Measurements from ENCODE around the gene ACOT4. TPM values are rescaled to one million over a fixed set of nuclear protein-coding genes. Genes with fewer than 3 reads are reported as not detected.
A peak's percentile ranks its signal among the peaks of the same experiment; 100 is the strongest.
"Not testable (repeated sequence)": the region's sequence is repeated elsewhere in the genome, so short reads cannot be mapped to it uniquely, and the experiment has no call there.

ACOT4 gene
- total RNA-seq, 1 donor from 2014 or later: 0.26 TPM

- not testable (repeated sequence) for DNase-seq (ENCODE audit: low read depth in 2 of 2)
Observed at GRCh38 chr14:73577214-73577613, 14.5 kb upstream of the ACOT4 start.

- not testable (repeated sequence) for DNase-seq (ENCODE audit: low read depth in 2 of 2)
Observed at GRCh38 chr14:73582102-73582979, 9.3 kb upstream of the ACOT4 start.

DNA sequence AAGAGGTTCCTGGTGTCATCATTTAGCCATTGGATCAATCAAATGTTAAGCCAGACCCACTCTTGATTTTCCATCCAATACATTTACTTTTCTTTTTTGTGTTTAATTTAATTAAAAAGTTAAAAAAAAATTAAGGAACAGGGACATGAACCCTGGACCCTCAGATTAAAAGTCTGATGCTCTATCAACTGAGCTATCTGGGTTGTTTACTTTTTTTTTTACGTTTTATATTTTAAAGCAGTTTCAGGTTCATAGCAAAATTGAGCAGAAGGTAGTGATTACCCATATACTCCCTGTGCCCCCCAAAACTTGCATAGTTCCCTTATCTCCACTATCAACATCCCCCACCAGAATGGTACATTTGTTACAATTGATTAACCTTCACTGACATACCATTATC, 3.0 kb upstream of the ACOT4 start:
- no peak for DNase-seq (ENCODE audit: low read depth in 2 of 2)

- no peak for DNase-seq (ENCODE audit: low read depth in 2 of 2)
Observed at GRCh38 chr14:73589116-73589515, 2.6 kb upstream of the ACOT4 start.

DNA sequence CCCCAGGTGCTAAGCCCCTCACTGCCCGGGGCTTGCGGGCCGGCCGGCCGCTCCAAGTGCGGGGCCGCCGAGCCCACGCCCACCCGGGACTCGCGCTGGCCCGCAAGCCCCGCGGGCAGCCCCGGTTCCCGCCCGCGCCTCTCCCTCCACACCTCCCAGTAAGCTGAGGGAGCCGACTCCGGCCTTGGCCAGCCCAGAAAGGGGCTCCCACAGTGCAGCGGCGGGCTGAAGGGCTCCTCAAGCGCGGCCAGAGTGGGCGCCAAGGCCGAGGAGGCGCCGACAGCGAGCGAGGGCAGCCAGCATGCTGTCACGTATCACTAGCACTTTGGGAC, 1.0 kb upstream of the ACOT4 start:
- DNase-seq (ENCODE audit: low read depth in 2 of 2): not testable (repeated sequence)

DNA sequence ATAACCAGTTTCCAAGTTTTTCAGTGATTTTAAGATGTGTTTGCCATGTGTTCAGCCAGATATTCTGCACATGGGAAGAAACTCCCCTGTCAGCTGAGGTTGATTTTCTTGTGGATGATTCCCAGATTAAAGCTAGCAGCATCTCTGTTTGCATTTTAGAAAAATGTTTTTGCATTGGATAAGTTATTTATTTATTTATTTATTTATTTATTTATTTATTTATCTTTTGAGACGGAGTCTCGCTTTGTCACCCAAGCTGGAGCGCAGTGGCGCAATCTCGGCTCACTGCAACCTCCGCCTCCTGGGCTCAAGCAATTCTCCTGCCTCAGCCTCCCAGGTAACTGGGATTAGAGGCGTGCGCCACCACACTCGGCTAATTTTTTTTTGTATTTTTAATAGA, 2.8 kb downstream of the ACOT4 start:
- DNase-seq (ENCODE audit: low read depth in 2 of 2): no peak

- DNase-seq (ENCODE audit: low read depth in 2 of 2): no peak
Observed at GRCh38 chr14:73599499-73599898, 7.8 kb downstream of the ACOT4 start.

- no peak for DNase-seq (ENCODE audit: low read depth in 2 of 2)
Observed at GRCh38 chr14:73602994-73603393, 11.3 kb downstream of the ACOT4 start.

GRCh38 chr14:73606271-73606670, 14.6 kb downstream of the ACOT4 start:
- no peak for DNase-seq (ENCODE audit: low read depth in 2 of 2)

DNA sequence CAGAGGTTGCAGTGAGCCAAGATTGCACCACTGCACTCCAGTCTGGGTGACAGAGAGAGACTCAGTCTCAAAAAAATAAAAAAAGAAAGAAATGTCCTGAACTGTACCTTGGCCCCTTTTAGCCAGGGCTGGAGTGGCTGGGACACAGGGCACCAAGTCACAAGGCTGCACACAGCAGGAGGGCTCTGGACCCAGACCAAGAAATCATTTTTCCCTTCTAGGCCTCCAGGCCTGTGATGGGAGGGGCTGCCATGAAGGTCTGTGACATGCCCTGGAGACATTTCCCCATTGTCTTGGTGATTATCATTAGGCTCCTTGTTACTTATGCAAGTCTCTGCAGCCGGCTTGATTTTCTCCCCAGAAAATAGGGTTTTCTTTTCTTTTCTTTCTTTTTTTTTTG, 15.6 kb downstream of the ACOT4 start:
- no peak for DNase-seq (ENCODE audit: low read depth in 2 of 2)

- peak; percentile 31 to 79 for DNase-seq (ENCODE audit: low read depth in 2 of 2)
Observed at GRCh38 chr14:73610687-73611086, 19.0 kb downstream of the ACOT4 start.

DNA sequence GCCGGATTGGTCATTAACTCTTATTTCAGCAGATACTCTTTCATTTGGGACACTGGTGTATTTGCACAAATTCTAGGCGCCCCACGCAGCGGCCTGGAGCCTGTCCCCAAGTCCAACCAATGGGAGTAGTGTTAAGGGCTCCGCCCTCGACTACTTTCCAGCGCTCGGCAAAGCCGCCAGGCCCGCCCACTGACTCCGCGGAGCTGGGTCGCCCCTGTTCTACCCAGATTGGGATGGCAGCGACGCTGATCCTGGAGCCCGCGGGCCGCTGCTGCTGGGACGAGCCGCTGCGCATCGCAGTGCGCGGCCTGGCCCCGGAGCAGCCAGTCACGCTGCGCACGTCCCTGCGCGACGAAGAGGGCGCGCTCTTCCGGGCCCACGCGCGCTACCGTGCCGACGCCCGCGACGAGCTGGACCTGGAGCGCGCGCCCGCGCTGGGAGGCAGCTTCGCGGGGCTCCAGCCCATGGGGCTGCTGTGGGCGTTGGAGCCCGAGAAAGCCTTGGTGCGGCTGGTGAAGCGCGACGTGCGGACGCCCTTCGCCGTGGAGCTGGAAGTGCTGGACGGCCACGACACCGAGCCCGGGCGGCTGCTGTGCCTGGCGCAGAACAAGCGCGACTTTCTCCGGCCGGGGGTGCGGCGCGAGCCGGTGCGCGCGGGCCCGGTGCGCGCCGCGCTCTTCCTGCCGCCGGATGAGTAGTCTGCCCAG, 20.8 kb downstream of the ACOT4 start, which contains the start of gene ACOT6:
ACOT6 (plus strand) TSS at position 179 of the 707 bp plus-strand sequence; CDS start at position 234, 55 bp downstream.
- DNase-seq (ENCODE audit: low read depth in 2 of 2): peak; percentile 36 to 75

DNA sequence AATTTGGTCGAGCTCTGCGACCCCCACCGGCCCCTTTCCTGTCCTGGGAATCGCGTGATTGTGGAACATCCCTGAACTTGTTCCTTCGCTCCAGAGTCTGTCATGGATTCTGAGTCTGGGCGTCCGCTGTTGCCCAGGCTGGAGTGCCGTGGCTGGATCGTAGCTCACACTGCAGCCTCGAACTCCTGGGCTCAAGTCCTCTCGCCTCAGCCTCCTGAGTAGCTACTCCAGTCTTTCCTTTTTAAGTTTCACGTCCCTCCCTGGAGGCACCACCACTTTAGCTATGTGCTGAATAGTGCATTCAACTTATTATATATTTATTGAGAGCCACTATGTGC, 21.3 kb downstream of the ACOT4 start:
- DNase-seq (ENCODE audit: low read depth in 2 of 2): no peak

DNA sequence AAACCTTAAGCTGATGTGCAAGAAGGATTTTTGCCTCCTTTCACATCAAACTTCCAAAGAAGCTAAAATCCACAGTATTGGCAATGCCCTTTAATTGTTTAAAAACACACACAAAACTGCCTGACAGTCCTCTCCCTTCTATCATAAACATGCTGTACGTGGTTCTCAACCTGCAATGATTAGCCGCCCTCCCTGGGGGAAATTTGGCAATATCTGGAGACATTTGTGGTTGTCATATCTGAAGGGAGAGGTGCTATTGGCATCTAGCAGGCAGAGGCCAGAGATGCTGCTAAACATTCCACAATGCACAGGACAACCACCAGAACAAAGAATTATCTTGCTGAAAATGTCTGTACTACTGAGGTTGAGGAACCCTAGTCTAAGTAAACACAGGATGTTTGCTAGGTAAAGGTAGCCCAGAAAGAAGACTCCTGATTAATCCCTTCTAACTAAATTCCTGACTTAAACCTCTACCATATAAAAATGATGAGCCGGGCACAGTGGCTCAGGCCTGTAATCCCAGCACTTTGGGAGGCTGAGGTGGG, 21.8 kb downstream of the ACOT4 start:
- DNase-seq (ENCODE audit: low read depth in 2 of 2): no peak

GRCh38 chr14:73616831-73617230, 25.2 kb downstream of the ACOT4 start:
- DNase-seq (ENCODE audit: low read depth in 2 of 2): no peak

DNA sequence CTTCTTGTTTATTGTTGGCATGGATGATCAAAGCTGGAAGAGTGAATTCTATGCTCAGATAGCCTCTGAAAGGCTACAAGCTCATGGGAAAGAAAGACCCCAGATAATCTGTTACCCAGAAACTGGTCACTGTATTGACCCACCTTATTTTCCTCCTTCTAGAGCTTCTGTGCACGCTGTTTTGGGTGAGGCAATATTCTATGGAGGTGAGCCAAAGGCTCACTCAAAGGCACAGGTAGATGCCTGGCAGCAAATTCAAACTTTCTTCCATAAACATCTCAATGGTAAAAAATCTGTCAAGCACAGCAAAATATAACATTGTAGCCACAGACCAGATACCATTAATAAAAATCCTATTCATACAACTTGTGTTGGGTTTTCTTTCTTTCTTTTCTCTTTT, 27.9 kb downstream of the ACOT4 start:
- DNase-seq (ENCODE audit: low read depth in 2 of 2): no peak

- no peak for DNase-seq (ENCODE audit: low read depth in 2 of 2)
Observed at GRCh38 chr14:73620268-73620667, 28.6 kb downstream of the ACOT4 start.

DNA sequence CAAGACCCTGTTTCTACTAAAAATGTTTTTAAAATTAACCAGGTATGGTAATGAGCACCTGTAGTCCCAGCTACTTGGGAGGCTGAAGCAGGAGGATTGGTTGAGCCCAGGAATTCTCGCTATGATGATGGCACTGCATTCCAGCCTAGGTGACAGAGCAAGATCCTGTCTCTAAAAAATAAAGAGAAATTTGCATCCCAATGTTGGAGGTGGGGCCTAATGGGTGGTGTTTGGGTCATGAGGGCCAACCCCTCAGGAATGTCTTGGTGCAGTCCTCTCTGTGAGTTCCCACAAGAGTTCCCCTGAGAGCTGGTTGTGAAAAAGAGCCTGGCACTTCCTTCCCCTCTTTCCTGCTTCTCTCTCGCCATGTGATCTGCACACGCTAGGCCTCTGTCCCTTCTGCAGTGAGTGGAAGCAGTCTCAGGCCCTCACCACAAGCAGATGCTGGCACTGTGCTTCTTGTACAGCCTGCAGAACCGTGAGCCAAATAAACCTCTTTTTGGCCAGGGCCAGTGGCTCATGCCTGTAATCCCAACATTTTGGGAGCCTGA, 31.9 kb downstream of the ACOT4 start:
- DNase-seq (ENCODE audit: low read depth in 2 of 2): no peak

DNA sequence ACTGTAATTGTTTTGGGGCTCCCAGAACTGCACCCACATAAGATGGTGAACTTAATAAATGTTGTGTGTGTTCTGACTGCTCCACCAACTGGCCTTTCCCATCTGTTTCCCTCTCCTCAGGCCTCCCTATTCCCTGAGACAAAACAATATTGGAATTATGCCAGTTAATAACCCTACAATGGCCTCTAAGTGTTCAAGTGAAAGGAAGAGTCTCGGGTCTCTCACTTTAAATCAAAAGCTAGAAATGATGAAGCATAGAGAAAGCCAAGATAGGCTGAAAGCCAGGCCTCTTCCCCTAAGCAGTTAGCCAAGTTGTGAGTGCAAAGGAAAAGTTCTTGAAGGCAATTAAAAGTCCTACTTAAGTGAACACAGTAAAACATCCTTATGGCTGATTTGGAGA, 34.0 kb downstream of the ACOT4 start:
- peak in 1 of 2 donors; percentile 6 for DNase-seq (ENCODE audit: low read depth in 2 of 2)

DNA sequence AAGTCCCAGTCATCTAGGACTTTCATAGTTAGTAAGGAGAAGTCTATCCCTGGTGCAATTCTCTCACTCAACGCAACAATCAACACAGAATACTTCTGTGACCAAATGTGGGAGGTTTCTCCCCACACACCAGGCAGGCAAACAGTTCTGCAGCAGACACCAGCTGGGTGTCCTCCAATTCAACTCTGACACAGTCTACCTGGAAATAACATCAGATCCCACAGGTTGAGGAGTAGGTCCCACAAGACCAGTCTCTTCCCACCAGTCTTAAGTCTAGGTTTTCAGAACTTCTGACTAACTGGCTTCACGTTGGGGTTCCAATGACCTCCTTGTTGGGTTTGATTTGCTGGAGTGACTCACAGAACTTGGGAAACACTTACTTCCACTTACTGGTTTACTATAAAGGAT, 35.5 kb downstream of the ACOT4 start:
- no peak for DNase-seq (ENCODE audit: low read depth in 2 of 2)

DNA sequence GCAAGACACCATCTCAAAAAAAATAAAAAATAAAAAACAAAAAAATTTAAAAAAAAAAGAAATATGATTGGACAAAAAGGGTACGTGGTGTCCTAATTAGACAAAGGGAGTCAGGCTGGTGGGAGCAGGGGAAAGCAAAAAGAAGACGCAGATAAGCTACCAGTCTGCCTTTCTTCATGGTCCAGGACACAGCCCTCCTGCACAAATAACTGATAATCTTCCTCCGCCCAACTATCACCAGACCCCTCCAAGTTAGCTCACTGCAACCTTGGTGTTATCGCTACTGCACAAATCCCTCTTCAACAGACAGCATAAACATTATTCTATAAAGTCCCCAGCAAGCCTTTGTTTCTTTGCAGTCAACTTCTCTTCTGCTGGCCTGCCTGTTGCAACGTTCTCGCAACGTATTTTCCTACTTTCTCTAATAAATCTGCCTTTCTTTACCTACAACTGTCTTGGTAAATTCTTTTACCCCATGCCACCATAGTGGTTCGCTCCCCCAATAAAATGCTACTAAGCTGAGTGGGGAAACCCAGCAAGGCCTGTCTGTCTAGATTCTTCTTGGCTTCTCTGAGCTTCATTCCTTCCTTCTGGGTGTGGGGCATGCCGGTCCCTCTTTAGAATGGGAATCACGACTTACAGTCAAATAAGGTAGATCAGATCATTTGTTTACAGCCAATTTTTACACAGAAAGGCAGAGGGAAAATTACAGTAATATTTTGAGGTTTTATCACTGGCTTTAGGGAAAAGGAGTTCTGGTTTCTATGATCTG, 38.5 kb downstream of the ACOT4 start:
- DNase-seq (ENCODE audit: low read depth in 2 of 2): no peak
